ENCODE data around the gene PTPRG. TPM values are rescaled to one million over a fixed set of nuclear protein-coding genes. Genes with fewer than 3 reads are reported as not detected.

Gene PTPRG
- total RNA-seq, 1 experiment from 2014 or later: 69.3 TPM

DNA sequence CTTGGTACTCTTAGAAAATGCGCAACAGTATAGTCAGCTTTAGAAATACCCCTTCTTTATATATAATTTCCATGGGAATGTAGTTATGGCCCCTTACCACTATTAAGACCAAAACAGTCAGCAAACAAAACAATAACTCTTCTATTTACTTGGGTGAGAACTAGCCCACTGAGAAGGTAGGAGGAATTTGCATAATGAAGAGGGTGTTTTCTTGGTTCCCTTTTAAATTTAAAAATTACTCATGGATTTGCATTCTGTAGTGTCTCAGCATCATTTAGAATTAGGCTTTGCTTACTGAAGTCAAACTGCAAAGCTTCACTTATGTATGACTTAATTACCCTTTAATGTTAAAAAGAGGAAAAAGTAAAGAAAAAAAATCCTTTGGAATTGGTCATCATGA, 350.8 kb downstream of the PTPRG start:
- H3K9me3 ChIP-seq (ENCODE audit: control insufficient read depth, low read depth, low read length): no peaks in the 10 kb centered on the region
- H3K14ac ChIP-seq (ENCODE audit: insufficient read depth, low read length): no peak overlapping the region
- H4K20me1 ChIP-seq (ENCODE audit: control insufficient read depth, insufficient read depth, insufficient read length): no peaks in the 10 kb centered on the region
- no peak overlapping the region for H4K8ac ChIP-seq (replicated peaks; ENCODE audit: insufficient read length, low read depth, low read length)
- no peak overlapping the region for H3K27ac ChIP-seq (ENCODE audit: insufficient read length, low read depth, low read length)
- H3K79me2 ChIP-seq (ENCODE audit: insufficient read depth, low read length): peaks cover 11% of the 10 kb centered on the region; the same call in 1 of the 2 replicates
- H3K27ac Mint-ChIP-seq: peak overlapping the region in 2 of 3 experiments; percentile 3 to 92; a peak in 4 of 7 replicates
- no peak for DNase-seq
- H3K36me3 Mint-ChIP-seq (ENCODE audit: insufficient read depth in 1 of 3, low read depth in 3 of 3): no peaks in the 10 kb centered on the region
- peaks cover 6% of the 10 kb centered on the region for H3K79me1 ChIP-seq (ENCODE audit: insufficient read depth, low read depth, low read length, poor library complexity, severe bottlenecking)
- H3K56ac ChIP-seq (ENCODE audit: insufficient read length, low read depth, low read length): no peak overlapping the region
- H2BK120ac ChIP-seq (ENCODE audit: low read depth, low read length, poor library complexity, severe bottlenecking): no peak overlapping the region
- H3K4me1 Mint-ChIP-seq: peaks cover 56 to 67% of the 10 kb centered on the region in 2 experiments
- peaks cover 9% of the 10 kb centered on the region; the same call in 1 of the 2 replicates for H3K4me1 ChIP-seq (ENCODE audit: insufficient read depth, low read length)
- H2BK15ac ChIP-seq (ENCODE audit: low read depth, low read length): no peak overlapping the region
- no peak overlapping the region for H3K23ac ChIP-seq (ENCODE audit: insufficient read length, low read depth, low read length)
- H3K27me3 Mint-ChIP-seq (ENCODE audit: low read depth): no peaks in the 10 kb centered on the region
- H2BK5ac ChIP-seq (ENCODE audit: insufficient read length, low read length): no peak overlapping the region
- no peak overlapping the region for H2BK12ac ChIP-seq (ENCODE audit: insufficient read length, low read depth, low read length)
- no CpG with 5 or more reads among the region's 1 CpG for WGBS (ENCODE audit: extremely low coverage, insufficient read length, low lambda C conversion rate)
- no peak overlapping the region for H3K18ac ChIP-seq (ENCODE audit: insufficient read length, low read depth, low read length)
- H3K4ac ChIP-seq (ENCODE audit: low read depth, low read length): no peak overlapping the region
- no peak overlapping the region for H3K4me3 Mint-ChIP-seq
- no peak overlapping the region for H4K5ac ChIP-seq (ENCODE audit: insufficient read length, low read depth, low read length)
- no peaks in the 10 kb centered on the region for H3K27me3 ChIP-seq (ENCODE audit: insufficient read depth, low read length)
- TF ChIP-seq, protein P1, sequence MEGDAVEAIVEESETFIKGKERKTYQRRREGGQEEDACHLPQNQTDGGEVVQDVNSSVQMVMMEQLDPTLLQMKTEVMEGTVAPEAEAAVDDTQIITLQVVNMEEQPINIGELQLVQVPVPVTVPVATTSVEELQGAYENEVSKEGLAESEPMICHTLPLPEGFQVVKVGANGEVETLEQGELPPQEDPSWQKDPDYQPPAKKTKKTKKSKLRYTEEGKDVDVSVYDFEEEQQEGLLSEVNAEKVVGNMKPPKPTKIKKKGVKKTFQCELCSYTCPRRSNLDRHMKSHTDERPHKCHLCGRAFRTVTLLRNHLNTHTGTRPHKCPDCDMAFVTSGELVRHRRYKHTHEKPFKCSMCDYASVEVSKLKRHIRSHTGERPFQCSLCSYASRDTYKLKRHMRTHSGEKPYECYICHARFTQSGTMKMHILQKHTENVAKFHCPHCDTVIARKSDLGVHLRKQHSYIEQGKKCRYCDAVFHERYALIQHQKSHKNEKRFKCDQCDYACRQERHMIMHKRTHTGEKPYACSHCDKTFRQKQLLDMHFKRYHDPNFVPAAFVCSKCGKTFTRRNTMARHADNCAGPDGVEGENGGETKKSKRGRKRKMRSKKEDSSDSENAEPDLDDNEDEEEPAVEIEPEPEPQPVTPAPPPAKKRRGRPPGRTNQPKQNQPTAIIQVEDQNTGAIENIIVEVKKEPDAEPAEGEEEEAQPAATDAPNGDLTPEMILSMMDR (conservative IDR thresholded peaks at IDR 0.05): no peak
- no peak overlapping the region for H2AFZ ChIP-seq (ENCODE audit: low read length)
- H3K9me3 Mint-ChIP-seq: no peaks in the 10 kb centered on the region
- H3K9ac ChIP-seq (ENCODE audit: extremely low read depth, insufficient read length, low read length): no peak overlapping the region
- H2AK5ac ChIP-seq (ENCODE audit: insufficient read length, low read length): no peak overlapping the region
- H4K91ac ChIP-seq (ENCODE audit: insufficient read length, low read depth, low read length): no peak overlapping the region
- H3T11ph ChIP-seq (ENCODE audit: low read length): no peak overlapping the region
- no peak overlapping the region for H2BK20ac ChIP-seq (ENCODE audit: low read depth, low read length, poor library complexity, severe bottlenecking)
- H3K23me2 ChIP-seq (ENCODE audit: insufficient read length, low read depth, low read length, poor library complexity, severe bottlenecking): no peaks in the 10 kb centered on the region
- H3K4me2 ChIP-seq (ENCODE audit: insufficient read depth, insufficient read length, low read length): no peak overlapping the region
